Vagina (tissue), 2 donors: ENCODE data around the gene MAML2.

Source experiments
- CTCF ChIP-seq, 3 experiments: fragments of 450-650 bp in 2 of 3; fragments of 200-600 bp in 1 of 3; sonication (generic) in 1 of 3; IDR thresholded peaks; one replicate each; pipeline ENCODE4 v1.5.1; 2017 to 2019; ENCODE audit warnings: antibody characterized with exemption in 3 of 3, mild to moderate bottlenecking in 2 of 3, moderate library complexity in 2 of 3
- POLR2A ChIP-seq, 2 donors: fragments of 450-650 bp; IDR thresholded peaks; one replicate each; pipeline ENCODE4 v1.6.1; 2017; ENCODE audit warnings: antibody characterized with exemption in 2 of 2, mild to moderate bottlenecking in 2 of 2, moderate library complexity in 2 of 2

DNA sequence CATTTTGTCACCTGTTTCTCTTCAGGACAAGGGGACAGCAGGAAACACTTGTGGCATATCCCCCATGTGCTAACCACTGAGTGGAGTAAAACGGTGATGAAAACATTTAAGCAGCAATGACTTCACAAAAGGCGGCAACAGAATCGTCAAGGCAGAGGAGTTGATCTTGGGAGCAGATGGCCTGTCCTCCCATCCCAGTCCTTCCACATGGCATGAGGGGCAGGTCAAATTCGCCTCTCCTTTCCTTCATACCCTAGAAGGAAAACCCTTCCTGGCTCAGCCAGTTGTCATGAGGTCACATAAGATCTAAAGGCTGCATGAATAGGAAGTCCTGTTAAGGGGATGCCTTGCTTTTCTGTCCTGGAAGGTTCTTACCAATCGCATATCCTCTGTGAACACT is 169.1 kb downstream of the MAML2 start:
- TF ChIP-seq POLR2A (IDR thresholded peaks at IDR 0.05) (no peak), CTCF (IDR thresholded peaks at IDR 0.05) (no peak)
